A673 (cell line): ENCODE data around the gene ERICH3.

Source experiments
- CTCF ChIP-seq: fragments of 300-800, 200-600 bp; sonication (generic); conservative IDR thresholded peaks from 2 replicates; pipeline ENCODE4 v1.5.1; 2017; ENCODE audit warnings: low read depth, mild to moderate bottlenecking, antibody characterized with exemption, low read length, moderate library complexity, mixed read lengths
- EZH2 ChIP-seq: fragments of 200-600 bp; sonication (generic); IDR thresholded peaks from 2 replicates; pipeline ENCODE4 v1.6.1; 2017; ENCODE audit warnings: borderline replicate concordance, low read depth, mild to moderate bottlenecking, mixed read lengths, antibody characterized with exemption, low read length; ENCODE audit not compliant: poor library complexity, severe bottlenecking

- TF ChIP-seq CTCF (no peak), EZH2 (no peak)
These were observed 24.2 kb upstream of the ERICH3 start for GRCh38 chr1:74697832-74698231.
